Activated T-cell treated with anti-CD3 and anti-CD28 coated beads, Interleukin-2, amount 50 U/mL, for 48 hours (primary cell): ENCODE results near the gene C1orf198.

Source experiments
- DNase-seq, 2 experiments: peaks; one replicate each; pipeline ENCODE4 v3.0.0-alpha.2; 2020

Gene C1orf198

GRCh38 chr1:230807029-230807428 lies 61.3 kb downstream of the C1orf198 start:
- DNase-seq: no peak

GRCh38 chr1:230806552-230806951 lies 61.8 kb downstream of the C1orf198 start:
- no peak for DNase-seq

- no peak for DNase-seq
Measured at GRCh38 chr1:230804396-230804795, 63.9 kb downstream of the C1orf198 start.

- no peak for DNase-seq
Measured at GRCh38 chr1:230800891-230801840, 67.2 kb downstream of the C1orf198 start.

- DNase-seq: no peak
Measured at GRCh38 chr1:230798491-230798890, 69.8 kb downstream of the C1orf198 start.

GRCh38 chr1:230797942-230798365 lies 70.4 kb downstream of the C1orf198 start:
- DNase-seq: no peak

GRCh38 chr1:230797376-230797920 lies 70.9 kb downstream of the C1orf198 start:
- DNase-seq: no peak

- DNase-seq: no peak
Measured at GRCh38 chr1:230796626-230797025, 71.7 kb downstream of the C1orf198 start.

- DNase-seq: no peak
Measured at GRCh38 chr1:230794871-230795605, 73.3 kb downstream of the C1orf198 start.

- no peak for DNase-seq
Measured at GRCh38 chr1:230794431-230794830, 73.9 kb downstream of the C1orf198 start.

- DNase-seq: no peak
Measured at GRCh38 chr1:230793463-230793745, 74.9 kb downstream of the C1orf198 start.

- no peak for DNase-seq
Measured at GRCh38 chr1:230792691-230793462, 75.4 kb downstream of the C1orf198 start.

GRCh38 chr1:230791986-230792564 lies 76.2 kb downstream of the C1orf198 start:
- no peak for DNase-seq

- no peak for DNase-seq
Measured at GRCh38 chr1:230790026-230790425, 78.3 kb downstream of the C1orf198 start.

GRCh38 chr1:230788561-230789275 lies 79.6 kb downstream of the C1orf198 start:
- DNase-seq: no peak

- no peak for DNase-seq
Measured at GRCh38 chr1:230787471-230787870, 80.8 kb downstream of the C1orf198 start.
